H9 (cell line): ENCODE results near the gene ZCCHC17. TPM values are rescaled to one million over a fixed set of nuclear protein-coding genes. Genes with fewer than 3 reads are reported as not detected.

Source experiments
- DNase-seq: peaks from one replicate; pipeline ENCODE4 v3.0.0-alpha.2; 2017
- H2AFZ ChIP-seq: one replicate; pipeline ENCODE4 v1.6.1; 2013; ENCODE audit warnings: mild to moderate bottlenecking, low read length, control low read depth, moderate library complexity
- H2AK5ac ChIP-seq: 2 replicates; pipeline ENCODE4 v1.6.1; 2013; ENCODE audit warnings: low read length, control low read depth, mixed read lengths; ENCODE audit not compliant: insufficient read length
- H2BK120ac ChIP-seq: one replicate; pipeline ENCODE4 v1.6.1; 2013; ENCODE audit warnings: low read depth, mild to moderate bottlenecking, low read length, control low read depth, inconsistent platforms; ENCODE audit not compliant: poor library complexity, severe bottlenecking
- H2BK12ac ChIP-seq: 2 replicates; pipeline ENCODE4 v1.6.1; 2013; ENCODE audit warnings: low read length, control low read depth, mixed read lengths, low read depth; ENCODE audit not compliant: insufficient read length
- H2BK15ac ChIP-seq: 2 replicates; pipeline ENCODE4 v1.6.1; 2013; ENCODE audit warnings: low read depth, low read length, control low read depth
- H2BK20ac ChIP-seq: one replicate; pipeline ENCODE4 v1.6.1; 2013; ENCODE audit warnings: low read depth, mild to moderate bottlenecking, low read length, control low read depth, inconsistent platforms; ENCODE audit not compliant: poor library complexity, severe bottlenecking
- H2BK5ac ChIP-seq: 2 replicates; pipeline ENCODE4 v1.6.1; 2013; ENCODE audit warnings: low read length, control low read depth, mixed read lengths; ENCODE audit not compliant: insufficient read length
- H3K14ac ChIP-seq: 2 replicates; pipeline ENCODE4 v1.6.1; 2013; ENCODE audit warnings: low read length, control low read depth; ENCODE audit not compliant: insufficient read depth
- H3K18ac ChIP-seq: 2 replicates; pipeline ENCODE4 v1.6.1; 2013; ENCODE audit warnings: low read depth, mild to moderate bottlenecking, mixed read lengths, low read length, control low read depth; ENCODE audit not compliant: insufficient read length
- H3K23ac ChIP-seq: 2 replicates; pipeline ENCODE4 v1.6.1; 2013; ENCODE audit warnings: low read length, control low read depth, mixed read lengths, low read depth; ENCODE audit not compliant: insufficient read length
- H3K23me2 ChIP-seq: 2 replicates; pipeline ENCODE4 v1.6.1; 2013; ENCODE audit warnings: low read depth, mild to moderate bottlenecking, mixed read lengths, low read length, control low read depth; ENCODE audit not compliant: insufficient read length, poor library complexity, severe bottlenecking
- H3K27ac ChIP-seq: 2 replicates; pipeline ENCODE4 v1.5.1; 2013; ENCODE audit warnings: low read length, control low read depth, mixed read lengths, low read depth; ENCODE audit not compliant: insufficient read length
- H3K27me3 ChIP-seq: 2 replicates; pipeline ENCODE4 v1.6.1; 2013; ENCODE audit warnings: low read length, control low read depth, inconsistent platforms; ENCODE audit not compliant: insufficient read depth
- H3K4ac ChIP-seq: 2 replicates; pipeline ENCODE4 v1.6.1; 2013; ENCODE audit warnings: low read depth, mild to moderate bottlenecking, control low read depth, inconsistent platforms, low read length, moderate library complexity
- H3K4me1 ChIP-seq: 2 replicates; pipeline ENCODE4 v1.6.1; 2013; ENCODE audit warnings: low read length, control low read depth, inconsistent platforms; ENCODE audit not compliant: insufficient read depth
- H3K4me2 ChIP-seq: 2 replicates; pipeline ENCODE4 v1.6.1; 2013; ENCODE audit warnings: low read length, control low read depth, mixed read lengths; ENCODE audit not compliant: insufficient read length, insufficient read depth
- H3K56ac ChIP-seq: 2 replicates; pipeline ENCODE4 v1.6.1; 2013; ENCODE audit warnings: low read depth, mild to moderate bottlenecking, mixed read lengths, low read length, control low read depth; ENCODE audit not compliant: insufficient read length
- H3K79me1 ChIP-seq: 2 replicates; pipeline ENCODE4 v1.6.1; 2013; ENCODE audit warnings: low read depth, mild to moderate bottlenecking, moderate library complexity, low read length, control low read depth, inconsistent platforms; ENCODE audit not compliant: insufficient read depth, poor library complexity, severe bottlenecking
- H3K79me2 ChIP-seq: 2 replicates; pipeline ENCODE4 v1.6.1; 2013; ENCODE audit warnings: low read length, control low read depth, inconsistent platforms; ENCODE audit not compliant: insufficient read depth
- H3K9ac ChIP-seq: 2 replicates; pipeline ENCODE4 v1.6.1; 2013; ENCODE audit warnings: low read length, control low read depth, mixed read lengths; ENCODE audit not compliant: insufficient read length; ENCODE audit errors: extremely low read depth
- H3K9me3 ChIP-seq: one replicate; pipeline ENCODE4 v1.6.1; 2013; ENCODE audit warnings: low read depth, low read length, inconsistent platforms; ENCODE audit not compliant: control insufficient read depth
- H3T11ph ChIP-seq: one replicate; pipeline ENCODE4 v1.6.1; 2013; ENCODE audit warnings: mild to moderate bottlenecking, low read length, control low read depth, inconsistent platforms
- H4K20me1 ChIP-seq: one replicate; pipeline ENCODE4 v1.6.1; 2013; ENCODE audit not compliant: control insufficient read depth, insufficient read length, insufficient read depth
- H4K5ac ChIP-seq: 2 replicates; pipeline ENCODE4 v1.6.1; 2013; ENCODE audit warnings: low read depth, mild to moderate bottlenecking, mixed read lengths, low read length, control low read depth; ENCODE audit not compliant: insufficient read length
- H4K8ac ChIP-seq: replicated peaks from 2 replicates; pipeline ENCODE4 v1.6.1; 2013; ENCODE audit warnings: low read length, control low read depth, mixed read lengths, low read depth; ENCODE audit not compliant: insufficient read length
- H4K91ac ChIP-seq: 2 replicates; pipeline ENCODE4 v1.6.1; 2013; ENCODE audit warnings: low read depth, mild to moderate bottlenecking, moderate library complexity, mixed read lengths, low read length, control low read depth; ENCODE audit not compliant: insufficient read length
- H3K27ac Mint-ChIP-seq, 3 experiments: 2 replicates in 2 of 3; 3 replicates in 1 of 3; pipeline ENCODE4 v1.8.0; 2020 to 2021; ENCODE audit warnings: mixed read lengths in 3 of 3, mild to moderate bottlenecking in 1 of 3, moderate library complexity in 1 of 3
- H3K27me3 Mint-ChIP-seq: 2 replicates; pipeline ENCODE4 v1.8.0; 2021; ENCODE audit warnings: low read depth, mild to moderate bottlenecking, moderate library complexity, mixed read lengths
- H3K36me3 Mint-ChIP-seq, 3 experiments: 2 replicates in 2 of 3; 3 replicates in 1 of 3; pipeline ENCODE4 v1.8.0; 2020 to 2021; ENCODE audit warnings: low read depth in 3 of 3, mixed read lengths in 3 of 3; ENCODE audit not compliant: insufficient read depth in 1 of 3
- H3K4me1 Mint-ChIP-seq, 2 experiments: 2 replicates each; pipeline ENCODE4 v1.8.0; 2020; ENCODE audit warnings: mixed read lengths in 2 of 2
- H3K4me3 Mint-ChIP-seq, 2 experiments: 2 replicates in 1 of 2; 3 replicates in 1 of 2; pipeline ENCODE4 v1.8.0; 2020 to 2021; ENCODE audit warnings: mild to moderate bottlenecking in 2 of 2, mixed read lengths in 2 of 2, moderate library complexity in 1 of 2
- H3K9me3 Mint-ChIP-seq, 2 experiments: 2 replicates in 1 of 2; 3 replicates in 1 of 2; pipeline ENCODE4 v1.8.0; 2020; ENCODE audit warnings: mild to moderate bottlenecking in 2 of 2, mixed read lengths in 2 of 2, moderate library complexity in 1 of 2
- WGBS: extraction: QIAGEN DNeasy Blood & Tissue Kit; methylation state at CpG from one replicate; pipeline ENCODE4 v1.1.7; 2013; ENCODE audit warnings: missing lambda C conversion rate, low lambda C conversion rate, mixed read lengths; ENCODE audit not compliant: insufficient read length; ENCODE audit errors: extremely low coverage; 5-methylcytosine and 5-hydroxymethylcytosine counted together
- total RNA-seq: library from RNA; stranded (reverse); gene quantifications from 2 replicates; pipeline ENCODE4 v1.2.1, GENCODE V29; 2021
- TF ChIP-seq, protein P1 (sequence below): fragments of 200-600 bp; sonication (generic); conservative IDR thresholded peaks from 3 replicates; pipeline ENCODE4 v1.8.0; 2021; ENCODE audit warnings: antibody characterized with exemption, mild to moderate bottlenecking

The ZCCHC17 gene
- total RNA-seq, 1 experiment from 2014 or later = 50.4 TPM

DNA sequence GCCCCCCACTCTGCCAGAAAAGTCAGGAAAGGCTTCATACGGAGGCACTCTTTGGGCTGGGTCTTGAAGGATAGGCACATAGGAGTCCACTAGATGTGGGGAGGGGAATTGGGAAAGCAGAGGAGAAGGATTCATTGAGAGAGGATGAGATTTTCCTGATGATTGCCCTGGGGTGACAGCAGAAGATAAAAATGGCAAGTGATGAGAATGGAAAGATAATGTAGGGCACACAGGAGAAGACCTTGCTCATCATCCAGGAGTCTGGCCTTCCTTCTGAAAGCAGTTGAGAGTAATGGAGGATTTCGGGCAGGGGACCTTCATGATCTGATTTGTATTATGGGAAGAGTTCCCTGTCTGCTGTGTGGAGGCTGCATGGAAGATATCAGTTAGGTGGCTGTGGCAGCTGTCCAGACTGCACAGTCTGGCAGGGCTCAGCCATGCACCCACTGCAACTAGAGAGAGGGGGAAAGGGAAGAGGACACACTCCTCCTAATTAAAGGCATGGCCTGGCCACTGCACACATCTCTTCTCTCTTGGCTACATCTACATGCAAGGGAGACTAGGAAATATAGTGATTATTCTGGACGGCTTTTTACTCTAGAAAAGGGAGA, 85.7 kb downstream of the ZCCHC17 start:
- H3K27me3 ChIP-seq = no peaks in the 10 kb centered on the region
- no peak overlapping the region for H3K9ac ChIP-seq
- H2BK15ac ChIP-seq = no peak overlapping the region
- no peak overlapping the region for H2BK120ac ChIP-seq
- no peak overlapping the region for H3K14ac ChIP-seq
- H3K79me2 ChIP-seq = no peaks in the 10 kb centered on the region
- no peak overlapping the region for H4K5ac ChIP-seq
- H3K36me3 Mint-ChIP-seq = no peaks in the 10 kb centered on the region
- H3T11ph ChIP-seq = no peak overlapping the region
- H2BK5ac ChIP-seq = no peak overlapping the region
- no peak overlapping the region for H3K18ac ChIP-seq
- no peak overlapping the region; a peak in 1 of 7 replicates for H3K27ac Mint-ChIP-seq
- H4K8ac ChIP-seq = no peak overlapping the region
- TF ChIP-seq, protein P1, sequence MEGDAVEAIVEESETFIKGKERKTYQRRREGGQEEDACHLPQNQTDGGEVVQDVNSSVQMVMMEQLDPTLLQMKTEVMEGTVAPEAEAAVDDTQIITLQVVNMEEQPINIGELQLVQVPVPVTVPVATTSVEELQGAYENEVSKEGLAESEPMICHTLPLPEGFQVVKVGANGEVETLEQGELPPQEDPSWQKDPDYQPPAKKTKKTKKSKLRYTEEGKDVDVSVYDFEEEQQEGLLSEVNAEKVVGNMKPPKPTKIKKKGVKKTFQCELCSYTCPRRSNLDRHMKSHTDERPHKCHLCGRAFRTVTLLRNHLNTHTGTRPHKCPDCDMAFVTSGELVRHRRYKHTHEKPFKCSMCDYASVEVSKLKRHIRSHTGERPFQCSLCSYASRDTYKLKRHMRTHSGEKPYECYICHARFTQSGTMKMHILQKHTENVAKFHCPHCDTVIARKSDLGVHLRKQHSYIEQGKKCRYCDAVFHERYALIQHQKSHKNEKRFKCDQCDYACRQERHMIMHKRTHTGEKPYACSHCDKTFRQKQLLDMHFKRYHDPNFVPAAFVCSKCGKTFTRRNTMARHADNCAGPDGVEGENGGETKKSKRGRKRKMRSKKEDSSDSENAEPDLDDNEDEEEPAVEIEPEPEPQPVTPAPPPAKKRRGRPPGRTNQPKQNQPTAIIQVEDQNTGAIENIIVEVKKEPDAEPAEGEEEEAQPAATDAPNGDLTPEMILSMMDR = no peak
- H4K20me1 ChIP-seq = no peaks in the 10 kb centered on the region
- H2AFZ ChIP-seq = no peak overlapping the region
- no peak overlapping the region for H3K56ac ChIP-seq
- no peak overlapping the region for H4K91ac ChIP-seq
- H2BK20ac ChIP-seq = no peak overlapping the region
- H3K79me1 ChIP-seq = no peaks in the 10 kb centered on the region
- H3K4ac ChIP-seq = no peak overlapping the region
- no peak overlapping the region for H2BK12ac ChIP-seq
- H3K27me3 Mint-ChIP-seq = peaks cover 2% of the 10 kb centered on the region
- no peak overlapping the region for H3K4me3 Mint-ChIP-seq
- H3K9me3 ChIP-seq = no peaks in the 10 kb centered on the region
- H2AK5ac ChIP-seq = no peak overlapping the region
- H3K4me1 Mint-ChIP-seq = peaks cover 0 to 9% of the 10 kb centered on the region in 2 experiments; a peak in 2 of 4 replicates
- no peaks in the 10 kb centered on the region for H3K23me2 ChIP-seq
- H3K4me2 ChIP-seq = no peak overlapping the region
- no peaks in the 10 kb centered on the region; a peak in 3 of 5 replicates for H3K9me3 Mint-ChIP-seq
- no peak overlapping the region for H3K23ac ChIP-seq
- DNase-seq = no peak
- no peaks in the 10 kb centered on the region for H3K4me1 ChIP-seq
- no peak overlapping the region for H3K27ac ChIP-seq
- no CpG with 5 or more reads among the region's 3 CpGs for WGBS
